Endodermal cell (in vitro differentiated cells): ENCODE data around the gene CCDC121. TPM values are rescaled to one million over a fixed set of nuclear protein-coding genes. Genes with fewer than 3 reads are reported as not detected.

Experiments
- DNase-seq: peaks from one replicate; pipeline ENCODE4 v3.0.0-alpha.2; 2017
- H3K27ac ChIP-seq: 2 replicates; pipeline ENCODE4 v1.5.1; 2013; ENCODE audit warnings: mild to moderate bottlenecking, low read depth, low read length, moderate library complexity
- H3K27me3 ChIP-seq: 2 replicates; pipeline ENCODE4 v1.6.1; 2013; ENCODE audit warnings: mild to moderate bottlenecking, low read length, moderate library complexity; ENCODE audit not compliant: insufficient read depth, control insufficient read depth, poor library complexity, severe bottlenecking
- H3K36me3 ChIP-seq: 2 replicates; pipeline ENCODE4 v1.7.0; 2013; ENCODE audit warnings: mild to moderate bottlenecking, low read length, moderate library complexity; ENCODE audit not compliant: control insufficient read depth, insufficient read depth
- H3K4me1 ChIP-seq: one replicate; pipeline ENCODE4 v1.7.0; 2013; ENCODE audit warnings: low read length; ENCODE audit not compliant: control insufficient read depth, insufficient read depth
- H3K4me3 ChIP-seq: 2 replicates; pipeline ENCODE4 v1.5.1; 2013; ENCODE audit warnings: mild to moderate bottlenecking, low read length, moderate library complexity
- H3K9ac ChIP-seq: 2 replicates; pipeline ENCODE4 v1.6.1; 2013; ENCODE audit warnings: mild to moderate bottlenecking, low read length, moderate library complexity; ENCODE audit not compliant: poor library complexity, severe bottlenecking; ENCODE audit errors: extremely low read depth
- H3K9me3 ChIP-seq: 2 replicates; pipeline ENCODE4 v1.6.1; 2013; ENCODE audit warnings: mild to moderate bottlenecking, low read length, moderate library complexity; ENCODE audit not compliant: control insufficient read depth
- H3K27ac Mint-ChIP-seq: 2 replicates; pipeline ENCODE4 v1.8.0; 2020; ENCODE audit warnings: mixed read lengths
- H3K27me3 Mint-ChIP-seq: 2 replicates; pipeline ENCODE4 v1.8.0; 2021; ENCODE audit warnings: mild to moderate bottlenecking, mixed read lengths; ENCODE audit not compliant: insufficient read depth
- H3K36me3 Mint-ChIP-seq: 2 replicates; pipeline ENCODE4 v1.8.0; 2020; ENCODE audit warnings: low read depth, mixed read lengths
- H3K4me1 Mint-ChIP-seq: 2 replicates; pipeline ENCODE4 v1.8.0; 2020; ENCODE audit warnings: mixed read lengths
- H3K4me3 Mint-ChIP-seq: 2 replicates; pipeline ENCODE4 v1.8.0; 2020; ENCODE audit warnings: mild to moderate bottlenecking, moderate library complexity, mixed read lengths
- H3K9me3 Mint-ChIP-seq: 2 replicates; pipeline ENCODE4 v1.8.0; 2020; ENCODE audit warnings: mild to moderate bottlenecking, mixed read lengths
- whole genome bisulfite sequencing, 2 experiments: methylation state at CpG; one replicate each; pipeline versions ENCODE4 v1.1.5 to v1.1.7; 2013; ENCODE audit warnings: missing lambda C conversion rate in 2 of 2, mixed read lengths in 1 of 2; ENCODE audit not compliant: insufficient coverage in 1 of 2, insufficient read length in 1 of 2; 5-methylcytosine and 5-hydroxymethylcytosine counted together
- total RNA-seq, 2 donors: library from RNA; stranded (reverse); fragmentation: NEBNext Ultra II Directional in 1 of 2; extraction: Animal tissue kit (Norgen Biotek cat#: 25700) in 1 of 2; gene quantifications; 2 replicates in 1 of 2; 3 replicates in 1 of 2; pipeline ENCODE4 v1.2.1, GENCODE V29; 2021
- TF ChIP-seq, protein P1 (sequence below): fragments of 200-600 bp; sonication (generic); conservative IDR thresholded peaks from 2 replicates; pipeline ENCODE4 v1.5.0; 2021; ENCODE audit warnings: antibody characterized with exemption, mild to moderate bottlenecking

CCDC121 gene
- total RNA-seq, 2 donors from 2014 or later: 4.6 to 5.3 TPM

DNA sequence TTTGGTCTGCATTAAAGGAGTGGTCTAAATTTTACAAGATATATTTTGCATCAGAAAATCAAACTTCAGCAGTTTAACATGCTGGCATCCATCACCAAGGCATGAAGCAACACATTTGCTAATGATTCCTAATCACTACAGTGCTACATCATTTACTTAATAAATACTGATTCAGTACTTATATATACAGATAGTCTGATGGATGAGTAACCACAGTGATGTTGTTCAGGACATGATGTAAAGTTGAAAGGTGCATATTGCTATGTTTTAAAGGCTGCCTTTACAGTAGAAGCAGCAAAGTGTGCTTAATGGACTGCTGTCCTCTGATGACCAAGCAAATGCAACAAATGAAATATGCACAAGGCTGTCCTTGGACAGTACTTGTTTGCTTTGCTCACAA is 23.5 kb upstream of the CCDC121 start:
- peaks cover 10% of the 10 kb centered on the region for H3K4me1 Mint-ChIP-seq
- H3K27ac Mint-ChIP-seq: no peak overlapping the region
- peaks cover 75% of the 10 kb centered on the region for H3K36me3 Mint-ChIP-seq
- H3K4me3 ChIP-seq: no peak overlapping the region
- DNase-seq: no peak
- no peaks in the 10 kb centered on the region for H3K9me3 Mint-ChIP-seq
- no peaks in the 10 kb centered on the region for H3K9me3 ChIP-seq
- H3K4me1 ChIP-seq: peaks cover 4% of the 10 kb centered on the region
- H3K36me3 ChIP-seq: peaks cover 85% of the 10 kb centered on the region
- no peaks in the 10 kb centered on the region for H3K27me3 Mint-ChIP-seq
- H3K27ac ChIP-seq: no peak overlapping the region
- H3K9ac ChIP-seq: no peak overlapping the region
- H3K27me3 ChIP-seq: no peaks in the 10 kb centered on the region
- H3K4me3 Mint-ChIP-seq: no peak overlapping the region
- TF ChIP-seq, protein P1, sequence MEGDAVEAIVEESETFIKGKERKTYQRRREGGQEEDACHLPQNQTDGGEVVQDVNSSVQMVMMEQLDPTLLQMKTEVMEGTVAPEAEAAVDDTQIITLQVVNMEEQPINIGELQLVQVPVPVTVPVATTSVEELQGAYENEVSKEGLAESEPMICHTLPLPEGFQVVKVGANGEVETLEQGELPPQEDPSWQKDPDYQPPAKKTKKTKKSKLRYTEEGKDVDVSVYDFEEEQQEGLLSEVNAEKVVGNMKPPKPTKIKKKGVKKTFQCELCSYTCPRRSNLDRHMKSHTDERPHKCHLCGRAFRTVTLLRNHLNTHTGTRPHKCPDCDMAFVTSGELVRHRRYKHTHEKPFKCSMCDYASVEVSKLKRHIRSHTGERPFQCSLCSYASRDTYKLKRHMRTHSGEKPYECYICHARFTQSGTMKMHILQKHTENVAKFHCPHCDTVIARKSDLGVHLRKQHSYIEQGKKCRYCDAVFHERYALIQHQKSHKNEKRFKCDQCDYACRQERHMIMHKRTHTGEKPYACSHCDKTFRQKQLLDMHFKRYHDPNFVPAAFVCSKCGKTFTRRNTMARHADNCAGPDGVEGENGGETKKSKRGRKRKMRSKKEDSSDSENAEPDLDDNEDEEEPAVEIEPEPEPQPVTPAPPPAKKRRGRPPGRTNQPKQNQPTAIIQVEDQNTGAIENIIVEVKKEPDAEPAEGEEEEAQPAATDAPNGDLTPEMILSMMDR: no peak

DNA sequence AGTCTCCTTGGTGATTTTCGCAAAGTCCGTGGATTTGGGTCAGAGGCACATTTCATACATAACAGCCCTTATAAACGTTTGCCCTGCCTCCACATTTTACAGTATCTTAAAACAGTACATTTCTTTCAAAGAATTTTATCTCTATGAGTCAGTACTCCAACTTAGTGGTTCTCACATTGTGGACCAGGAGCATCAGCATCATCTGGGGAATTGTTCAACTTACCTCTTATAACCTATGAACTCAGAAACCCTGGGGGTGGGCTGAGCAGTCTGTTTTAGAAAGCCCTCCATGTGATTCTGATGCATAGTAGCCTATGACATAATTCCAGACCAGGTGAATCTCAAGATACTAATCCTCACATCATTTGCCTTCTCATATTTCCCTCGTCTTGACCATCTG is 22.2 kb upstream of the CCDC121 start:
- Histone ChIP-seq H3K9ac (no peak overlapping the region), H3K27me3 (no peaks in the 10 kb centered on the region), H3K4me3 (no peak overlapping the region), H3K27ac (no peak overlapping the region), H3K4me1 (peaks cover 4% of the 10 kb centered on the region), H3K36me3 (peaks cover 86% of the 10 kb centered on the region), H3K9me3 (no peaks in the 10 kb centered on the region)
- no peaks in the 10 kb centered on the region for H3K27me3 Mint-ChIP-seq
- H3K4me1 Mint-ChIP-seq: peaks cover 10% of the 10 kb centered on the region
- peaks cover 71% of the 10 kb centered on the region for H3K36me3 Mint-ChIP-seq
- WGBS, 2 experiments: 92 to 95% methylated on average over 3 to 4 of the region's 4 CpGs
- no peak overlapping the region for H3K4me3 Mint-ChIP-seq
- H3K27ac Mint-ChIP-seq: no peak overlapping the region
- no peaks in the 10 kb centered on the region for H3K9me3 Mint-ChIP-seq
- no peak for DNase-seq
- TF ChIP-seq, protein P1: no peak

DNA sequence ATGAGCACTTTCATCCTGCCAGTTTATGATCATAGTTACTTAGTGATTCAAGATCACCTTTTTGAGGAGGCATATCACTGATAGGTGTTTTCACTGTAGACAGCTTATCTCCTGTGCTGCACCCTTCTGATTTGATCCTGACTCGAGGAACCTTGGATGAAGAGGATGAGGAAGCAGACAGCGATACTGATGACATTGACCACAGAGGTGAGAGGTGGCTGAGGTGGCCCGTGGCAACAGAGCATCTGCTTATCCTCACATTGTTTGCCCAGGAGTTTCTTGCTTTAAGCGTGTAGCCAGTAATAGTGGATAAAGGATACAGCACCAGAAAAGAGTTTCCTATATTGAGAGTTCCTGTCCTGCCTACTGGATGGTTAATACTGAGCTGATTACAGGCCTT is 18.9 kb upstream of the CCDC121 start:
- Mint-ChIP-seq H3K27ac (no peak overlapping the region), H3K27me3 (no peaks in the 10 kb centered on the region), H3K4me1 (no peaks in the 10 kb centered on the region), H3K36me3 (peaks cover 56% of the 10 kb centered on the region), H3K9me3 (no peaks in the 10 kb centered on the region), H3K4me3 (no peak overlapping the region)
- no peaks in the 10 kb centered on the region for H3K27me3 ChIP-seq
- H3K36me3 ChIP-seq: peaks cover 78% of the 10 kb centered on the region
- TF ChIP-seq, protein P1: no peak
- H3K27ac ChIP-seq: no peak overlapping the region
- H3K9me3 ChIP-seq: no peaks in the 10 kb centered on the region
- WGBS, 2 experiments: 95 to 96% methylated on average over 4 of the region's 4 CpGs
- no peak for DNase-seq
- no peak overlapping the region for H3K9ac ChIP-seq
- H3K4me1 ChIP-seq: no peaks in the 10 kb centered on the region
- H3K4me3 ChIP-seq: no peak overlapping the region
